LNCaP clone FGC (cell line): ENCODE results near the gene BLMH.

Source experiments
- DNase-seq: peaks from one replicate; pipeline ENCODE4 v3.0.0-alpha.2; 2011; ENCODE audit warnings: low read depth
- H3K4me3 ChIP-seq: 2 replicates; pipeline ENCODE4 v1.5.1; 2011; ENCODE audit warnings: mild to moderate bottlenecking, low read depth, low read length, control low read depth
- TF ChIP-seq, protein P1 (sequence below): IDR thresholded peaks from 2 replicates; pipeline ENCODE4 v1.5.1; 2012; ENCODE audit warnings: mild to moderate bottlenecking; ENCODE audit not compliant: control insufficient read depth, insufficient read depth; ENCODE audit errors: extremely low read depth

Gene BLMH

GRCh38 chr17:30220414-30220813 lies 71.3 kb downstream of the BLMH start:
- no peak for DNase-seq
- no peak overlapping the region for H3K4me3 ChIP-seq
- TF ChIP-seq, protein P1, sequence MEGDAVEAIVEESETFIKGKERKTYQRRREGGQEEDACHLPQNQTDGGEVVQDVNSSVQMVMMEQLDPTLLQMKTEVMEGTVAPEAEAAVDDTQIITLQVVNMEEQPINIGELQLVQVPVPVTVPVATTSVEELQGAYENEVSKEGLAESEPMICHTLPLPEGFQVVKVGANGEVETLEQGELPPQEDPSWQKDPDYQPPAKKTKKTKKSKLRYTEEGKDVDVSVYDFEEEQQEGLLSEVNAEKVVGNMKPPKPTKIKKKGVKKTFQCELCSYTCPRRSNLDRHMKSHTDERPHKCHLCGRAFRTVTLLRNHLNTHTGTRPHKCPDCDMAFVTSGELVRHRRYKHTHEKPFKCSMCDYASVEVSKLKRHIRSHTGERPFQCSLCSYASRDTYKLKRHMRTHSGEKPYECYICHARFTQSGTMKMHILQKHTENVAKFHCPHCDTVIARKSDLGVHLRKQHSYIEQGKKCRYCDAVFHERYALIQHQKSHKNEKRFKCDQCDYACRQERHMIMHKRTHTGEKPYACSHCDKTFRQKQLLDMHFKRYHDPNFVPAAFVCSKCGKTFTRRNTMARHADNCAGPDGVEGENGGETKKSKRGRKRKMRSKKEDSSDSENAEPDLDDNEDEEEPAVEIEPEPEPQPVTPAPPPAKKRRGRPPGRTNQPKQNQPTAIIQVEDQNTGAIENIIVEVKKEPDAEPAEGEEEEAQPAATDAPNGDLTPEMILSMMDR: no peak

- H3K4me3 ChIP-seq: no peak overlapping the region
- no peak for DNase-seq
- TF ChIP-seq, protein P1: no peak
Observed at GRCh38 chr17:30219833-30220232, 71.9 kb downstream of the BLMH start.

DNA sequence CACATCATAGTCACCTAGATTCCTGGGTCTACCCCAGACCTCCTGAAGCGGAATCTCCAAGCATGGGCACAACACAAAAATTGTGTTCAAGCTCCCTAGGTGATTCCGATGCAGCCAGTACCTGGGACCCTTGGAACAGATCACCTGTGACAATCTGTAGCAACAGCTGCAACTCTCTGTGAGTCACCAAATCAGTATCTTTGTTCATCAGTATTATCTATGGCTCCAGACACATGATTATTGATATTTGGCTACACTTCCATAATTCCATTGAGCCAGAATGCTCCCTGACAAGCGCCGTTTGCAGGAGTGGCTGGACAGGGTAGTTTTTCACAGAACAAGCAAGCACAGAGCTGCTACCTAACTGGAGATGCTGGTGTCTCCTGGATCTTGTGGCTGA lies 72.4 kb downstream of the BLMH start:
- no peak for DNase-seq
- TF ChIP-seq, protein P1: no peak
- H3K4me3 ChIP-seq: no peak overlapping the region

DNA sequence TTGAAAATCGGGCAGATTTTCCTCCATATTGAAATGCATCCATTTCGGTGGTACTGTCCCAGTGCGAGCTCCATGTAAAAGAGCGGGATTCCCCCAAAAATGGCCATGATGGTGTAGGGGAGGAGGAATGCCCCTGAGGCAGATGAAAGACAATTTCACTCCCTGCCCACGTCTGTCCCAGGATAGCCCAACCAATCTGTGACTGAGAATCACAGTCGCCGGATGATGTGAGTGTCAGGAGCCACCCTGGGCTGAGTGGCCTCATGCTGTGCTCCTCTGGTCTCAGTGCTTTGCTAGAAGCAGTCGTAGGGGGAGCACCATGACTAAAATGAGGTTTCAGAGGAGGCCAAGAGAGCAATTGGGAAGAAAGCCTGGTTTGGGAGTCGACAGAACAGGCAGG lies 72.9 kb downstream of the BLMH start:
- TF ChIP-seq, protein P1: no peak
- no peak for DNase-seq
- no peak overlapping the region for H3K4me3 ChIP-seq

- no peak overlapping the region for H3K4me3 ChIP-seq
- TF ChIP-seq, protein P1: no peak
- no peak for DNase-seq
Observed at GRCh38 chr17:30217746-30218245, 73.9 kb downstream of the BLMH start.

DNA sequence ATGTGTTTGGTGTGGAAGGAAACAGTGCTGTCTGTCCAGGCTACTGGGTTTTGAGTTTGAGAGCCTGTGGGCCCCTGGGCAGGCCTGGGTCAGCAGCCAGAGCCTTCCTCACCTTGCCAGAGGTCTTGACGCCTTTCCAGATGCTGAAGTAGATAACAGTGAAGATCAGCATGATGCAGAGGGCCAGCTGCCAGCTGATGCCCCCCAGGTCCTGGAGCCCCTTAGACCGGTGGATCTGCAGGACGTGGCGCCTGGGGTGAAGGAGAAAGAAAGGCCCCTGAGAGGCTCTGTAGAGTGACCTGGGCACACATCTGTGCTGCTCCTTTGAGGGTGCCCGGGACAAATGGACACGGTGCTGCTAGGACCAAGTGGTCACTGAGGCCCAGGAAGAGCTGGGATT lies 74.7 kb downstream of the BLMH start:
- no peak overlapping the region for H3K4me3 ChIP-seq
- TF ChIP-seq, protein P1: no peak
- DNase-seq: no peak

GRCh38 chr17:30212750-30213149 lies 79.0 kb downstream of the BLMH start:
- H3K4me3 ChIP-seq: no peak overlapping the region
- no peak for DNase-seq
- TF ChIP-seq, protein P1: no peak
